Measurements from ENCODE around the gene NDUFS4.
"Not testable (repeated sequence)": the region's sequence is repeated elsewhere in the genome, so short reads cannot be mapped to it uniquely, and the experiment has no call there.

NDUFS4 gene

DNA sequence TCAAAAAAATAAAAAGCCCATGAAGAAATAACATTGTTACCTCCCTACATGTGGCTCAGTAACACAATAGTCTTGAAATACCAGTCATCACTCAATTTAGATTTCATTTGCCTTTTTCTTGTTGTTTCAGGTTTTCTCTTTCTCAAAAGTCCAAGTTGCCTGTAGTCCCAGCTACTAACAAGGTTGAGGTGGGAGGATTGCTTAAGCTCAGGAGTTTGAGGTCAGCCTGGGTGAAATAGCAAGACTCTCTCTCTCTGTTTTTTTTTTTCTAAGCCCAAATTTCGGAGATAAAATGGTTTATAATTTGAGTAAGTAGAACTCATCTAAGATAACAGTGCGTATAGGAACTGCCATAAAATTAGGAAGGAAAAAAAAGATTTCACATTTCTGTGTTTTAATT is 17.5 kb upstream of the NDUFS4 start:
- no peak overlapping the region for H3K27ac ChIP-seq
- no peak for DNase-seq (ENCODE audit: low spot score)
- TF ChIP-seq, protein P1, sequence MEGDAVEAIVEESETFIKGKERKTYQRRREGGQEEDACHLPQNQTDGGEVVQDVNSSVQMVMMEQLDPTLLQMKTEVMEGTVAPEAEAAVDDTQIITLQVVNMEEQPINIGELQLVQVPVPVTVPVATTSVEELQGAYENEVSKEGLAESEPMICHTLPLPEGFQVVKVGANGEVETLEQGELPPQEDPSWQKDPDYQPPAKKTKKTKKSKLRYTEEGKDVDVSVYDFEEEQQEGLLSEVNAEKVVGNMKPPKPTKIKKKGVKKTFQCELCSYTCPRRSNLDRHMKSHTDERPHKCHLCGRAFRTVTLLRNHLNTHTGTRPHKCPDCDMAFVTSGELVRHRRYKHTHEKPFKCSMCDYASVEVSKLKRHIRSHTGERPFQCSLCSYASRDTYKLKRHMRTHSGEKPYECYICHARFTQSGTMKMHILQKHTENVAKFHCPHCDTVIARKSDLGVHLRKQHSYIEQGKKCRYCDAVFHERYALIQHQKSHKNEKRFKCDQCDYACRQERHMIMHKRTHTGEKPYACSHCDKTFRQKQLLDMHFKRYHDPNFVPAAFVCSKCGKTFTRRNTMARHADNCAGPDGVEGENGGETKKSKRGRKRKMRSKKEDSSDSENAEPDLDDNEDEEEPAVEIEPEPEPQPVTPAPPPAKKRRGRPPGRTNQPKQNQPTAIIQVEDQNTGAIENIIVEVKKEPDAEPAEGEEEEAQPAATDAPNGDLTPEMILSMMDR (IDR thresholded peaks at IDR 0.05) = no peak
- H3K4me3 ChIP-seq = no peak overlapping the region

DNA sequence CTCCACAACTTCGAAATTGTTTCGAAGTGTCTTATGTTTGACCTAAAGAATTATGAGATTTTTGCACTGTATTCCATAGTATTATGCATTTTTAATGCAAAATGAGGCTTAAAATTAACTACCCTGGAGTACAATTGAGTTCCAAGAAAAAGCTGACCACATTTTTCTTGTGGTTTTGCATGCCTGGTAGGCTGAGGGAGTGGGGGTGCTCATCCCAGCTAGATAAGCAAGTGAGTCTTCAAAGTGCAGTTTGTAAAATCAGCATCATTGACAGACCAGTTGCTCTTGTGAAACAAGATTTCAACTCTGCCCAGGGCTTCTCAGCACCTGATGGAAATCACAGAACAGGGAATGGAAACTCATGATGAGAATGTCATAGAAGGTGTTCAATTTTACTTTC is 17.0 kb upstream of the NDUFS4 start:
- Histone ChIP-seq H3K27ac (no peak overlapping the region), H3K4me3 (no peak overlapping the region)
- DNase-seq (ENCODE audit: low spot score) = no peak
- TF ChIP-seq, protein P1 (IDR thresholded peaks at IDR 0.05) = no peak

DNA sequence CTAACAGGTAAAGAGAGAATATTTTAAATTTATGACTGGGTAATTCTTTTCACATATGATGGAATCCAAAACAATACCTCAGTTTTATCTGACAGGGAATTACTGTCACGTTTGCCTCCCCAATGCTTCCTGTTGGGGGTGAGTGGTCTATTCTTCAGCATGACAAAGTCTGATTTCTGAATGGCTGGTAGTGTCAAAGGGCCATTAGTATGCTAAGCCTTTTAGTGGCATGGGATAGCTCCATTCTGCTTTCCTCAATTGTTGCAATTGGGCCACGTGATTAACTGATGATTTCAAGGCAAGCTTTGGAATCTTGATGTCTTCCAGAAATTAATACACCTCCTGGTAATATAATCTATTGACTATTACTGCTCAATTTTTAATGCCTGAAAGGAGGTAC is 14.7 kb upstream of the NDUFS4 start:
- DNase-seq (ENCODE audit: low spot score) = no peak
- TF ChIP-seq, protein P1 (IDR thresholded peaks at IDR 0.05) = no peak
- no peak overlapping the region for H3K27ac ChIP-seq
- no peak overlapping the region for H3K4me3 ChIP-seq

DNA sequence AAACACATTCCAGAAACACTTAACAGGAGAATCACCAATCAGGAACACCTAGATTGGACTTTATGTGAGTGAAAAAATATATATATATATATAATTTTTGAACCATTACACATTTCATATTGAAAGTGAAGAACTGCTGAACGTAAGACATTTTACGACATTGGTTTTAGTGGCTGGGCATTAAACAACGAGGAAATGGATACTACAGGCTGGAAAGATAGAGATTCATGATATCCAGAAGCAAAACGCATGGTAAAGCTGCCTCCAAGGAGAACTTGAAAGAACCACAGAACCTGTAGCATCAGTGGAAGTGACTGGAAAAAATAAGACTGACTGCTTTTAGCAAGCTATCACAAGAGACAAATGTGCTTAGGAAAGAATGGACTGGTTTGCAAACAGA is 13.2 kb upstream of the NDUFS4 start:
- no peak overlapping the region for H3K4me3 ChIP-seq
- no peak for DNase-seq (ENCODE audit: low spot score)
- TF ChIP-seq, protein P1 (IDR thresholded peaks at IDR 0.05) = no peak
- H3K27ac ChIP-seq = no peak overlapping the region

DNA sequence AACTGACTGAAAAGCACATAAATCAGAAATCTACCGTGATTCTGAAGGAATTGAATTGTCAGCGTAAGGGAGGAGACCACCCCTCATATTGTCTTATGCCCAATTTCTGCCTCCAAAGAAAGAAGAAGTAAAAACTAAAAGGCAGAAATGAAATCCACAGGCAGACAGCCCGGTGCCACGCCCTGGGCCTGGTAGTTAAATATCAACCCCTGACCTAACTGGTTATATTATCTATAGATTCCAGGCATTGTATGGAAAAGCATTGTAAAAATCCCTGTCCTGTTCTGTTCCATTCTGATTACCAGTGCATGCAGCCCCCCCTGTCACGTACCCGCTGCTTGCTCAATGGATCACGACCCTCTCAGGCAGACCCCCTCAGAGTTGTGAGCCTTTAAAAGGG is 11.9 kb upstream of the NDUFS4 start:
- not testable (repeated sequence) for DNase-seq (ENCODE audit: low spot score); H3K4me3 ChIP-seq; H3K27ac ChIP-seq

DNA sequence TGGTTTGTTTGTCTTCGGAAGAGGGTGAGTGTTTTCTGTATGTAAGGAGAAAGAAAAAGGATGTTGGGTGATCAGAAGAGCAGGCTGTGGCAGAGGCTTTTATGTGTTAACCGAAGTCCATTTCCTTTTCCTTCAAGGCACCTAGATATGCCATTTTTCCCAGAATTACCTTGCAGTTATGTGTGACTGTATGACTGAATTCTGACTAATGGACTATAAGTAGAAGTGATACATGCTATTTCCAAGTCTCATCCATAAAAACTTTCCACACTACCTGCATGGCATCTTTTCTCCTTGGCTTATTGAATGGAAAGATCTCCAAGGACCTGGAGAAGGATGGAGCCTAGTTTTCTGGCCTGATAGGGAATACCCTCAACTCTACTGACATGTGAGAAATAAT is 10.6 kb upstream of the NDUFS4 start:
- no peak overlapping the region for H3K27ac ChIP-seq
- TF ChIP-seq, protein P1 (IDR thresholded peaks at IDR 0.05) = no peak
- no peak overlapping the region for H3K4me3 ChIP-seq
- DNase-seq (ENCODE audit: low spot score) = no peak

DNA sequence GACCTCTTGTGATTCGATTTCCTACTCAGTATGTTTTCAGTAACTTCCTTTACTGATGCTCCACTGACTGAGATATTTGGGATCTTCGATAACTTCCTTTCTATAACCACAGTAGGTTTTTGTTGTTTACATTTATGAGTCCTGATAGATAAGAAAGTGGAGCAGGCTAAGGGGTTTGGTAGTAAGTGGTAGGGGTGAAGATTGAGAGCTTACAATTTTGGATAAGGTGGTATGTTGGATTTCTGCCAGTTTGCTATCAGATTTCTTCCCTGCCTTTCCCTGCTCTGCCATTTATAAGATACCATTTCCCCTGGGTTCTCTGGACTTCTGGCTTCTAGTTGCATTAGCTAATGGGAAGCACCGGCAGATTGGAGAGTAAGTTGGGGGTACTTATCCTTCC is 7.9 kb upstream of the NDUFS4 start:
- no peak overlapping the region for H3K4me3 ChIP-seq
- no peak for DNase-seq (ENCODE audit: low spot score)
- TF ChIP-seq, protein P1 (IDR thresholded peaks at IDR 0.05) = no peak
- no peak overlapping the region for H3K27ac ChIP-seq

DNA sequence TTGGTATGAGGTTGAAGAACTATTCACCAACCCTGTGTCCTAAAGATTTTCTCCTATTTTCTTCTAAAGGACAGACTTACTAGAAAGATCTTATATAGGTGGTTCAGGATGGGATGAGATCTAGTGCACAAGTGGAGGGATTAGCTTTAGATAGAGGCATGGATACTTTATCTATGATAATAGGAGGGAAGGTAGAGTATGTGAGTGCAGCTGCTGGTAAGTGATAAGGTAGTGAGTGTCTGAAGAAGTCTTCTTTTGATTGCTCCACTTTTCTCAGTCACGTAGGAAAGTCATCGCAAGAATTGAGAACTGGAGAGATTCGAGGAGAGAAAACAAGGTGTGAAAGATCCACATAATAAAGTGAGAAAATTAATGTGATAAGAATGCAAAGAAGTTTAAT is 6.0 kb upstream of the NDUFS4 start:
- TF ChIP-seq, protein P1 (IDR thresholded peaks at IDR 0.05) = no peak
- no peak overlapping the region for H3K4me3 ChIP-seq
- no peak for DNase-seq (ENCODE audit: low spot score)
- H3K27ac ChIP-seq = no peak overlapping the region

Data from coronary artery (tissue), 2 donors.